ENCODE data around the gene GABRD.

DNA sequence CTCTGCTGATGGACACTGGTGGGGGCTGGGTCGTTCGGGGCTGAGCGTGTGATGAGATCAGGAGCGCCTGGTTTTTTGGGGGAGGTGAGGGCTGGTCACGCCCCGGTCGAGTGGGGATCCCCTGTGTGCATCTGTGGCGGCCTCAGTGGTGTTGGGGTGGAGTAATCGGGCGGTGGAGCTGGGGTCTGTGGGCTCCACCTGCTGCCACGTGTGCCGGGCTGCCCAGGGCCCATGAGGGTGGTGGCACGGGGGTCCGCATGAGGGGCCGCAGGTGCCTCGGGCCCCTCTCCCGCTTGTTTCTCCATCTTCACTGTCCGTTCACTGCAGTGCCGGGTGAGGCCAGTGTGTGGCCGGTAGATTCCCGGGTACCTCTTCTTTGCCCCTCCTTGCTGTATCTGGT, 48.2 kb downstream of the GABRD start:
- TF ChIP-seq, protein P1, sequence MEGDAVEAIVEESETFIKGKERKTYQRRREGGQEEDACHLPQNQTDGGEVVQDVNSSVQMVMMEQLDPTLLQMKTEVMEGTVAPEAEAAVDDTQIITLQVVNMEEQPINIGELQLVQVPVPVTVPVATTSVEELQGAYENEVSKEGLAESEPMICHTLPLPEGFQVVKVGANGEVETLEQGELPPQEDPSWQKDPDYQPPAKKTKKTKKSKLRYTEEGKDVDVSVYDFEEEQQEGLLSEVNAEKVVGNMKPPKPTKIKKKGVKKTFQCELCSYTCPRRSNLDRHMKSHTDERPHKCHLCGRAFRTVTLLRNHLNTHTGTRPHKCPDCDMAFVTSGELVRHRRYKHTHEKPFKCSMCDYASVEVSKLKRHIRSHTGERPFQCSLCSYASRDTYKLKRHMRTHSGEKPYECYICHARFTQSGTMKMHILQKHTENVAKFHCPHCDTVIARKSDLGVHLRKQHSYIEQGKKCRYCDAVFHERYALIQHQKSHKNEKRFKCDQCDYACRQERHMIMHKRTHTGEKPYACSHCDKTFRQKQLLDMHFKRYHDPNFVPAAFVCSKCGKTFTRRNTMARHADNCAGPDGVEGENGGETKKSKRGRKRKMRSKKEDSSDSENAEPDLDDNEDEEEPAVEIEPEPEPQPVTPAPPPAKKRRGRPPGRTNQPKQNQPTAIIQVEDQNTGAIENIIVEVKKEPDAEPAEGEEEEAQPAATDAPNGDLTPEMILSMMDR (IDR thresholded peaks at IDR 0.05; ENCODE audit: insufficient read depth, low read depth, low read length): no peak
- TF ChIP-seq EZH2 (IDR thresholded peaks at IDR 0.05; ENCODE audit: insufficient read depth, low read length): no peak
